ENCODE measurements around the gene INO80.

GRCh38 chr15:41051139-41051538, 64.9 kb downstream of the INO80 start:
- TF ChIP-seq, protein P1, sequence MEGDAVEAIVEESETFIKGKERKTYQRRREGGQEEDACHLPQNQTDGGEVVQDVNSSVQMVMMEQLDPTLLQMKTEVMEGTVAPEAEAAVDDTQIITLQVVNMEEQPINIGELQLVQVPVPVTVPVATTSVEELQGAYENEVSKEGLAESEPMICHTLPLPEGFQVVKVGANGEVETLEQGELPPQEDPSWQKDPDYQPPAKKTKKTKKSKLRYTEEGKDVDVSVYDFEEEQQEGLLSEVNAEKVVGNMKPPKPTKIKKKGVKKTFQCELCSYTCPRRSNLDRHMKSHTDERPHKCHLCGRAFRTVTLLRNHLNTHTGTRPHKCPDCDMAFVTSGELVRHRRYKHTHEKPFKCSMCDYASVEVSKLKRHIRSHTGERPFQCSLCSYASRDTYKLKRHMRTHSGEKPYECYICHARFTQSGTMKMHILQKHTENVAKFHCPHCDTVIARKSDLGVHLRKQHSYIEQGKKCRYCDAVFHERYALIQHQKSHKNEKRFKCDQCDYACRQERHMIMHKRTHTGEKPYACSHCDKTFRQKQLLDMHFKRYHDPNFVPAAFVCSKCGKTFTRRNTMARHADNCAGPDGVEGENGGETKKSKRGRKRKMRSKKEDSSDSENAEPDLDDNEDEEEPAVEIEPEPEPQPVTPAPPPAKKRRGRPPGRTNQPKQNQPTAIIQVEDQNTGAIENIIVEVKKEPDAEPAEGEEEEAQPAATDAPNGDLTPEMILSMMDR (conservative IDR thresholded peaks at IDR 0.05 in 1 of 2, IDR thresholded peaks at IDR 0.05 in 1 of 2; ENCODE audit: low read depth in 1 of 2, low read length in 2 of 2) = no peak
- TF ChIP-seq EZH2 (IDR thresholded peaks at IDR 0.05; ENCODE audit: low read length, missing control alignments) = no peak

Data from fibroblast of lung (primary cell).